Activated CD4-positive, CD25-positive, alpha-beta regulatory T cell treated with anti-CD3 and anti-CD28 coated beads, Interleukin-2, amount 50 U/mL, for 72 hours (primary cell): ENCODE results near the gene EPHX1.

Experiments used
- DNase-seq: peaks from one replicate; pipeline ENCODE4 v3.0.0; 2021

Gene EPHX1

DNA sequence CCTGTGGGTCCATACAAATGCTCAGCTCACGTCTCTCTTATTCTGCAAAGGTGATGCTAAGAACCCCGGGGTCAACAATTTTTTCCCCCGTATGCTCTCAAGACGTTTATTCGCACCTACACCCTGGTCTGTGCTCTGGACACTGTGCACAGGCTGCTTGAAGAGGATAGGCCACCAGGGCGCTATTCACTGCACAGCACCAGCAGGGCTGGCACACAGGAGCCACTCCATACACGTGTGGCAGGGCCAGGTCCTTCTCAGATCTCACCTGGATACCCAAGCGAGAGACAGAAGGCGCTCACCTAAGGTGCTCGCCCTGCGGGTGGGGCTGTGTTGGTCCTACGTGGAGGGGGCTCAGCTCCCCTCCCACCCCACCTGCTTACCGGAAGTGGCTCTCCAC is 55.6 kb downstream of the EPHX1 start:
- DNase-seq: no peak

DNA sequence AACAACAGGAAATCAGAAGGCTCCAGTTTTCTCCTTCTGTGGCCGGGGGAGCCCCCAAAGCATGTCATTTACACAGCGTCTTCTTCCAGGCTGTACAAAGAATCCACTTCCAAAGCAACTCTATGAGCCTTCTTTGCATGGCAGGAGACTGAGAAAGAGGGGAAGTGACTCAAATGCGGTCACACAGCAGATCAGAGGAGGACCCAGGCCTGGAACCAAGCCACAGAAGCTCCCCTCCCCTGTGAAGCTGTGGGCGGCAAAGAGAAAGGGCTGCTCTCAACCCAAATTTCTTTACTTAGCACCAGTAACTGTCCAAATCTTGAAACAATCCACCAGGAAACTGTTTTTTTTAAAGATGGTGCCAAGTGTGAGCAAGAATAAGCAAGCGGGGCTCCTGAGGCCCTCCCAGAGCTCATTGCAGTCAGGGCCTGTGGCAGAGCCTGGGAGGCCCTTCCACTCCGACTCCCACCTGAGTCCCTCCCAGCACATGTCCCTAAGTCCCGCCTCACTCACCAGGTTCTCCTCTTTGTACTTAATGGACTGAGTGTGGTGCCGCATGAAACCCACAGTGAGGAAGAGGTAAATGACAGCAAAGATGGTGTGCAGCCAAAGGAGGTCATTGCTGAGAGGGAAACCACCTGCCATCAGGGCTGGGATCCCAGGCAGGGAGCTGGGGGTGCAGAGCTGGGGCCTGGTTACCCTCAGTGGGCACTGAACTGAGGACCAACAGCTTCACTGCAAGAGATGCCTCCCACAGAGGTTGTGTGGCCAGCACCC is 56.3 kb downstream of the EPHX1 start:
- peak; percentile 58 for DNase-seq

- DNase-seq: no peak
Observed at GRCh38 chr1:225866981-225867380, 57.1 kb downstream of the EPHX1 start.

- no peak for DNase-seq
Observed at GRCh38 chr1:225868631-225869330, 58.9 kb downstream of the EPHX1 start.

GRCh38 chr1:225870911-225871310 is 61.0 kb downstream of the EPHX1 start:
- no peak for DNase-seq

- DNase-seq: no peak
Observed at GRCh38 chr1:225871359-225872074, 61.6 kb downstream of the EPHX1 start.

GRCh38 chr1:225872075-225872430 is 62.1 kb downstream of the EPHX1 start:
- DNase-seq: no peak

- DNase-seq: no peak
Observed at GRCh38 chr1:225873281-225873850, 63.4 kb downstream of the EPHX1 start.

DNA sequence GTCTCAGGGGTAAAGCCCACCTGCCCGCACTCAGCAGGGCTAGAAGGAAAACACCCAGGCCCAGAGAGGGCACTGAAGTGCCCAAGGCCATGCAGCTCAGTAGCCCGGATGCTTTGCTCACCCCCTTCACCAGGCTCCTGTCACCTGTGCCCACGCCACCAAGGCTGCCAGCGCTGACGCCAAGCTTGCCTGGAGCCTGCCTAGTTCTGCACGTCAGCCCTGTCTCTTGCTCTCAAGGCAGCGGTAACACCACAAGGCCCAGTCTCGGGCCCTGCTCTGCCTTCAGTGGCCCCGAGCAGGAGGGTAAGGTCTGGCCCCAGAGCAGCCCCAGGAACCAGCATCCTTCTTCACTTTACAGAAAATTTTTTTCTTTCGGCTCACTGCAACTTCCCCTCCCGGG is 64.5 kb downstream of the EPHX1 start:
- no peak for DNase-seq

DNA sequence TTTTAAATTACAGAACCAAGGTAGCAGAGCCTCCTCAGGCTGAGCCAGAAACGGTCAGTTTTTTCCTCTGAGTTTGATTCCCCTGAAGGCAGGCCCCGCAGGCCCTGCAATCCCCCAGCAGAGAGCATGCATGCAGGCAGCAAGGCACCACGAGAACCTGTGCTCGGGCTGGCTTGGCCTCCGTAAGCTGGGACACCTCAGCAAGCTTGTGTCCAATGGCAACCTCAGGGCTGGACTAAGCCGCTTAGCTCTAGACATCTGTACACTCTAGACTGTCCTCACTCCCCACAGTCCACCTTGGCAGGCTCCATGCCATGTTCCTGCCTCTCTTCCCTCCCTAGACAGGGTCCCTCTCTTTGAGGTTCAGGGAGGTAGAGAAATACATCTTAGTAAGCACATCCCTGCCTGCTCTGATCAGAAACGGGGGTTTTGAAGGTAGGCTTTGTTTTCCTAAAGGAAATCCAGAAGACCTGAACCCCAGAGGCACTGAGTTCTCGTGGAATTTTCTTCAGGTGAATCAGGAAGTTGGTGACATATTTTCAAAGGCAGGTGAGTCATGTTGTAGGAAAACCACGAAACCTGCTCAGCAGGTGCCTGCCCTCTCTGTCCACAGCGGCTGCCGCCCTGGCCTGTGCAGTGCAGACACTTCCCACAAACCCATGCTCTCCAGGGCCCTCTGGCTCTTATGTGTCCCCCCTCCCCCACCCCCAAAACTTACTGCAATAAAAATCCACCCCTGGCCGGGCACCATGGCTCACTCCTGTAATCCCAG is 65.3 kb downstream of the EPHX1 start:
- DNase-seq: no peak

DNA sequence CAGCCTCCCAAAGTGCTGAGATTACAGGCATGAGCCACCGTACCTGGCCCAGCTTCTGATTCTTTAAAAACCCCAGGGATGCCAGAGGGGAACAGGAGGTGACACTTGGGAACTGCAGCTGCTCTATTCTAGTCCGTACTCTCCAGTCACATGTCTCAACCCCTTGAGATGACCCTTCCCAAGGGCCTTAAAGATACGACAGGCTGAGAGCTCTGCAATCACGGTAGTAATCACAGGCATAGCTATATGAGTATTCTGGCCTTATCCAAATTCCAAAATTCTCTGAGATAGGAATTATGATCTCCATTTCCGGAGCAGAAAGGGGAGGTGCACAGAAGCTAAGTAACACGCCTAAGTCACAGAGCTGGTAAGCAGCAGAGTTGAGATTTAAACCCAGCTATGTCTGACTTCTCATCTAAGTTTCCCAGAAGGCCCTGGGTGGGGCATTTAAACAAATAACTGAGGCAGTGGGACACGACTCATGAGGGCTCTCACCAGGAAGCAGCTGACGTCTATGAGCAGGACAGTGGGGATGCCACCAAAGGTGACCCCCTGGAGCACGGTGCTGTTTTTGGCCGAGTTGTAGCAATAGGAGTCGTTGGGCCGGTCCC is 67.1 kb downstream of the EPHX1 start:
- DNase-seq: no peak

- DNase-seq: no peak
Observed at GRCh38 chr1:225877580-225877979, 67.7 kb downstream of the EPHX1 start.

- no peak for DNase-seq
Observed at GRCh38 chr1:225878282-225878681, 68.4 kb downstream of the EPHX1 start.

DNA sequence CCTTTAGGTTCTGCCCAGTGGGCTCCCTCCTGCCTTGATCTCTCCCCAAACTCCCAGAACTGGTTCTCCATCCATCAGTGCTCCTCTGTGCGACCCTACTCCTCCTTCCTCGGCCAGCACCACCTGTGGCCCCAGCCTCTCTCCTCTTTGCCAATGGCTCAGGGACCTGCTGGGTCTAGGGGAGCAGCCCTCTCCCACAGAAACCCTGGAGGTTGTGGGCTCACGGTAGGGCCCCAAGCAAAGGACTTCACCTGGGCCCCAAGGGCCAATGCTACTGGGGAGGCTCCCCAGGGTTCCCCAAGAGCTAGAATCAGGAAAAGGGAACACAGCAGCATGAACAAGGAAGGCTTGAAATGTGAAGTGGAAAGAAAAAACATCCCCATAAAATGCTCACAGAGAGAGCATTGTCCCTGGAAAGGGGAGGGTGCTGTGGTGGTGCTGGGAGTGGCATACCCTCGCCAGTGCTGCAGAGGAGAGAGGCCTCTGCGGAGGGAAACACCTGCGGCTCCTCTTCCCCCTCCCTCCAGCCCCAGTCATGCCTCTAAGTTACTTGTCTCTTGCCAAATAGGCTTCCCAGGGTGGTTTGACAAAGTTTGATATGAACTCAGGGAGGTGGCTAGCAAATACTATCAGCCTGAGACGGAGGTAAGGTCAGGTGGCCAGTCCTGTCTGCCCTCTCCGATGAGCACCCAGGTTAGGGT is 69.7 kb downstream of the EPHX1 start:
- no peak for DNase-seq

- DNase-seq: no peak
Observed at GRCh38 chr1:225880222-225880588, 70.3 kb downstream of the EPHX1 start.

DNA sequence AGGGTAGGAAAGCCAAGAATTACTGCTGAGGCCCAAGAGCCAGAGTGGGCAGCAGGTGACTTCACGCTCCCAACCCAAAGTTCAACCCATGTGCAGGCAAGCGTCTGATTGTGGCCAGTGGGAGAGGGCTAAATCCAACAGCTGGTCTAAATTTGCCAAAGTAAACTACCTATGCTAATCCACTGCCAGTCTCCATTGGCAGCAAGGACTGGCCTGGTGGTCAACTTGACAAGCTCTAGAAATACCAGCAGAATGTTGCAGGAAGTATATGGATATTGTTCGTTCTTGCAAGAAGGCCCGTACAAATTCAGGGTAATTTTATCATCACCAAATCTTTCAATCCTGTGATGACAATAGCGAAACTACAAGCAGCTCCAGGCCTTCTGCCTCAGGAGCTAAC is 70.7 kb downstream of the EPHX1 start:
- no peak for DNase-seq

GRCh38 chr1:225881081-225881958 is 71.4 kb downstream of the EPHX1 start:
- DNase-seq: peak; percentile 50

GRCh38 chr1:225881959-225882693 is 72.2 kb downstream of the EPHX1 start, which contains the start of gene TMEM63A:
Gene TMEM63A, minus strand, starts transcription at chr1:225882380. Its CDS starts 4,800 bp downstream, at chr1:225877580.
- DNase-seq: peak; percentile 86

DNA sequence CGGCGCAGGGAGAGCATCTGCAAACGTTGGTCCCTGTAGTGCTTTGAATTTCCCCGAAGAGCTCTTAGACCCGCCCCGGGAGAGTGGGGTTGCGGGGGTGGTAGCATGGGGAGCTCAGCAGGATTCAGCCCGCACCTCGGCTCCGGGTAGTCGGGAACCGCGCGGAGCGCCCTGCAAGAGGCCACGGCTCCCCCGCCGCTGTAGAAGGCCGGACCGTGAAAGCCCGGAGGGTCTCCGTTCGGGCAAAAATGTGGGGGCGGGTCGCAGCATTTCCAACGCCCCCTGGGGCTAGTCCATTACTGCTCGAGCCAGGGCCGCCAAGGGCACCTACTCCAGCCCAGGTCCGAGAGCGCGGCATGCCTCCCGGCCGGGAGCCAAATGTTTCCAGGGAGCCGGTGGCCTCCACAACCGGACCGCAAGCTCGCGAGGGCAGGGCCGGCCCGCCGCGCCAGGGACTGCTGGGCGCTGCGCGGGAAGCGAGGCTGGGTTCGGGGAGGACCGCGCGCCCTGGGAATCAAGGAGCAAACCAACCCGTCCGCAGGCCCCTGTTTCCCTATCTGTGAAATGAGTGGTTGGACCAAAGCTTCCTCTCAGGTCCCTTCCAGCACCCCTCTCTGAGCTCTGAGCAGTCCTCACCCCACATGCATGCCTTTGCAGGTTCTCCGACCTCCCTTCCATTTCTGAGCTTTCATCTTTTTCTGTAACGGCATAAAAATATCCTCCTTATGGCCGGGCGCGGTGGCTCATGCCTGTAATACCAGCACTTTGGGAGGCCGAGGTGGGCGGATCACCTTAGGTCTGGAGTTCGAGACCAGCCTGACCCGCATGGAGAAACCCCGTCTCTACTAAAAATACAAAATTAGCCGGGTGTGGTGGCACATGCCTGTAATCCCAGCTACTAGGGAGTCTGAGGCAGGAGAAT is 73.0 kb downstream of the EPHX1 start:
- DNase-seq: peak; percentile 54
